HepG2 (cell line): ENCODE data around the gene BTBD7.

Experiments
- CTCF ChIP-seq: sonication (generic); formaldehyde crosslinking; IDR thresholded peaks from 2 replicates; pipeline ENCODE4 v1.5.0; 2020; ENCODE audit warnings: mild to moderate bottlenecking, missing genetic modification reagents, moderate library complexity
- EZH2 ChIP-seq: conservative IDR thresholded peaks from 2 replicates; pipeline ENCODE4 v1.6.1; 2012; ENCODE audit warnings: mild to moderate bottlenecking, low read depth, low read length, moderate library complexity
- FOXK2 ChIP-seq: fragments of 450-650 bp; IDR thresholded peaks from 2 replicates; pipeline ENCODE4 v1.6.1; 2016
- JUNB ChIP-seq: sonication (generic); formaldehyde crosslinking; IDR thresholded peaks from 2 replicates; pipeline ENCODE4 v1.8.0; 2022; ENCODE audit warnings: missing genetic modification reagents, mild to moderate bottlenecking, borderline replicate concordance
- MAFK ChIP-seq, 2 experiments: IDR thresholded peaks in 1 of 2; conservative IDR thresholded peaks in 1 of 2; 2 replicates each; pipeline ENCODE4 v1.6.1; 2011; ENCODE audit warnings: improper control_type of control experiment in 2 of 2, low read length in 2 of 2
- POLR2A ChIP-seq, 2 experiments: IDR thresholded peaks; 2 replicates each; pipeline ENCODE4 v1.6.1; 2011; ENCODE audit warnings: low read depth in 2 of 2, low read length in 2 of 2, mild to moderate bottlenecking in 1 of 2, moderate library complexity in 1 of 2; ENCODE audit not compliant: insufficient read depth in 1 of 2
- RAD21 ChIP-seq: fragments of 450-650 bp; formaldehyde crosslinking; IDR thresholded peaks from 2 replicates; pipeline ENCODE4 v1.5.0; 2020; ENCODE audit warnings: mild to moderate bottlenecking
- RERE ChIP-seq: IDR thresholded peaks from 2 replicates; pipeline ENCODE4 v1.6.1; 2016; ENCODE audit warnings: low read depth, missing genetic modification reagents, missing compliant biosample characterization
- SMC3 ChIP-seq: IDR thresholded peaks from 2 replicates; pipeline ENCODE4 v1.6.1; 2011; ENCODE audit warnings: low read length, improper control_type of control experiment
- STAT5B ChIP-seq: sonication (generic); formaldehyde crosslinking; IDR thresholded peaks from 2 replicates; pipeline ENCODE4 v1.4.0; 2020; ENCODE audit warnings: missing genetic modification reagents
- ZNF703 ChIP-seq: sonication (generic); formaldehyde crosslinking; IDR thresholded peaks from 2 replicates; pipeline ENCODE4 v1.5.1; 2020; ENCODE audit warnings: missing genetic modification reagents, mild to moderate bottlenecking, moderate library complexity, borderline replicate concordance
- TF ChIP-seq, protein P1 (sequence below): sonication (generic); formaldehyde crosslinking; conservative IDR thresholded peaks from 2 replicates; pipeline ENCODE4 v1.4.0; 2020; ENCODE audit warnings: missing genetic modification reagents

DNA sequence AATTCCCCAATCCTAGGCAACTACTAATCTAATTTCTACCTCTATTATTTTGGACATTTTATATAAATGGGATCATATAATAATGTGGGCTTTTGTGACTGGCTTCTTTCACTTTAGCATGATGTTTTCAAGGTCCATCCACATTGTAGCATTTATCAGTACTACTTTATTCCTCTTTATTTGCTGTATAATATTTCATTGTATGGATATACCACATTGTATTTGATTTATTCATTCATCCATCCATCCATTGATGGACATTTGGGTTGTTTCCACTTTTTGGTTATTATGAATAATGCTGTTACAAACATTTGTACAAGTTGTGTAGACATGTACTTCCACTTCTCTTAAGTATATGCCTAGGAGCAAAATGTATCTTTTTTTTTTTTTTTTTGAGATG lies 17.3 kb downstream of the BTBD7 start:
- TF ChIP-seq POLR2A (IDR thresholded peaks at IDR 0.05; ENCODE audit: insufficient read depth in 1 of 2, low read depth in 2 of 2, low read length in 2 of 2): no peak
- no peak for TF ChIP-seq ZNF703 (CRISPR knock-in tag)
- no peak for TF ChIP-seq RAD21 (CRISPR knock-in tag)
- no peak for TF ChIP-seq SMC3
- TF ChIP-seq STAT5B (CRISPR knock-in tag): no peak
- no peak for TF ChIP-seq EZH2
- TF ChIP-seq MAFK (conservative IDR thresholded peaks at IDR 0.05 in 1 of 2, IDR thresholded peaks at IDR 0.05 in 1 of 2; ENCODE audit: low read length in 2 of 2): no peak
- no peak for TF ChIP-seq CTCF (CRISPR knock-in tag)
- TF ChIP-seq FOXK2: no peak
- TF ChIP-seq, protein P1, sequence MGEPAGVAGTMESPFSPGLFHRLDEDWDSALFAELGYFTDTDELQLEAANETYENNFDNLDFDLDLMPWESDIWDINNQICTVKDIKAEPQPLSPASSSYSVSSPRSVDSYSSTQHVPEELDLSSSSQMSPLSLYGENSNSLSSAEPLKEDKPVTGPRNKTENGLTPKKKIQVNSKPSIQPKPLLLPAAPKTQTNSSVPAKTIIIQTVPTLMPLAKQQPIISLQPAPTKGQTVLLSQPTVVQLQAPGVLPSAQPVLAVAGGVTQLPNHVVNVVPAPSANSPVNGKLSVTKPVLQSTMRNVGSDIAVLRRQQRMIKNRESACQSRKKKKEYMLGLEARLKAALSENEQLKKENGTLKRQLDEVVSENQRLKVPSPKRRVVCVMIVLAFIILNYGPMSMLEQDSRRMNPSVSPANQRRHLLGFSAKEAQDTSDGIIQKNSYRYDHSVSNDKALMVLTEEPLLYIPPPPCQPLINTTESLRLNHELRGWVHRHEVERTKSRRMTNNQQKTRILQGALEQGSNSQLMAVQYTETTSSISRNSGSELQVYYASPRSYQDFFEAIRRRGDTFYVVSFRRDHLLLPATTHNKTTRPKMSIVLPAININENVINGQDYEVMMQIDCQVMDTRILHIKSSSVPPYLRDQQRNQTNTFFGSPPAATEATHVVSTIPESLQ (CRISPR knock-in tag): no peak
- no peak for TF ChIP-seq RERE (CRISPR knock-in tag)
- no peak for TF ChIP-seq JUNB
